ENCODE results near the gene TNFRSF21. TPM values are rescaled to one million over a fixed set of nuclear protein-coding genes. Genes with fewer than 3 reads are reported as not detected.

The TNFRSF21 gene
- total and polyA plus RNA-seq, 2 of the 8 experiments (the other 6 are each of a cell fraction or from before 2014, with no cell fraction given): 16.4 to 52.7 TPM

DNA sequence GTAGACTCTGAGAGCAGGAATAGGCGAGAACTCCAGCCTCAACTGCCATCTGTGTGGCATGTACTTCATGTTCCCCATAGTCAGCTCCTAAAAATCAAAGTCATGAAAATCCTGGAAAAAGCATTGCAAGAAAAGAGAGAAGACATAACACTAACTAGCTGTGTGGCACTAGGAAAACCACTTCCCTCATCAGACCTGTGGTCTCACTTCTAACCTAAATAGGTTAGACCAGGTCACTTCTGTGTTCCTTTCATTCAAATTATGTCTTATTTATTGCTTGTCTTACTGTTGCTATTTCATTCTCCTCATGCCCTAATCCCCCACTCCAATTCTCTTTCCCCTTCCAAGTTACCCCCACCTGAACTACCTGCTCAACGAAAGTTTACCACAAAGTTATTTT, 70.2 kb downstream of the TNFRSF21 start (continued):
- TF ChIP-seq, protein P1, sequence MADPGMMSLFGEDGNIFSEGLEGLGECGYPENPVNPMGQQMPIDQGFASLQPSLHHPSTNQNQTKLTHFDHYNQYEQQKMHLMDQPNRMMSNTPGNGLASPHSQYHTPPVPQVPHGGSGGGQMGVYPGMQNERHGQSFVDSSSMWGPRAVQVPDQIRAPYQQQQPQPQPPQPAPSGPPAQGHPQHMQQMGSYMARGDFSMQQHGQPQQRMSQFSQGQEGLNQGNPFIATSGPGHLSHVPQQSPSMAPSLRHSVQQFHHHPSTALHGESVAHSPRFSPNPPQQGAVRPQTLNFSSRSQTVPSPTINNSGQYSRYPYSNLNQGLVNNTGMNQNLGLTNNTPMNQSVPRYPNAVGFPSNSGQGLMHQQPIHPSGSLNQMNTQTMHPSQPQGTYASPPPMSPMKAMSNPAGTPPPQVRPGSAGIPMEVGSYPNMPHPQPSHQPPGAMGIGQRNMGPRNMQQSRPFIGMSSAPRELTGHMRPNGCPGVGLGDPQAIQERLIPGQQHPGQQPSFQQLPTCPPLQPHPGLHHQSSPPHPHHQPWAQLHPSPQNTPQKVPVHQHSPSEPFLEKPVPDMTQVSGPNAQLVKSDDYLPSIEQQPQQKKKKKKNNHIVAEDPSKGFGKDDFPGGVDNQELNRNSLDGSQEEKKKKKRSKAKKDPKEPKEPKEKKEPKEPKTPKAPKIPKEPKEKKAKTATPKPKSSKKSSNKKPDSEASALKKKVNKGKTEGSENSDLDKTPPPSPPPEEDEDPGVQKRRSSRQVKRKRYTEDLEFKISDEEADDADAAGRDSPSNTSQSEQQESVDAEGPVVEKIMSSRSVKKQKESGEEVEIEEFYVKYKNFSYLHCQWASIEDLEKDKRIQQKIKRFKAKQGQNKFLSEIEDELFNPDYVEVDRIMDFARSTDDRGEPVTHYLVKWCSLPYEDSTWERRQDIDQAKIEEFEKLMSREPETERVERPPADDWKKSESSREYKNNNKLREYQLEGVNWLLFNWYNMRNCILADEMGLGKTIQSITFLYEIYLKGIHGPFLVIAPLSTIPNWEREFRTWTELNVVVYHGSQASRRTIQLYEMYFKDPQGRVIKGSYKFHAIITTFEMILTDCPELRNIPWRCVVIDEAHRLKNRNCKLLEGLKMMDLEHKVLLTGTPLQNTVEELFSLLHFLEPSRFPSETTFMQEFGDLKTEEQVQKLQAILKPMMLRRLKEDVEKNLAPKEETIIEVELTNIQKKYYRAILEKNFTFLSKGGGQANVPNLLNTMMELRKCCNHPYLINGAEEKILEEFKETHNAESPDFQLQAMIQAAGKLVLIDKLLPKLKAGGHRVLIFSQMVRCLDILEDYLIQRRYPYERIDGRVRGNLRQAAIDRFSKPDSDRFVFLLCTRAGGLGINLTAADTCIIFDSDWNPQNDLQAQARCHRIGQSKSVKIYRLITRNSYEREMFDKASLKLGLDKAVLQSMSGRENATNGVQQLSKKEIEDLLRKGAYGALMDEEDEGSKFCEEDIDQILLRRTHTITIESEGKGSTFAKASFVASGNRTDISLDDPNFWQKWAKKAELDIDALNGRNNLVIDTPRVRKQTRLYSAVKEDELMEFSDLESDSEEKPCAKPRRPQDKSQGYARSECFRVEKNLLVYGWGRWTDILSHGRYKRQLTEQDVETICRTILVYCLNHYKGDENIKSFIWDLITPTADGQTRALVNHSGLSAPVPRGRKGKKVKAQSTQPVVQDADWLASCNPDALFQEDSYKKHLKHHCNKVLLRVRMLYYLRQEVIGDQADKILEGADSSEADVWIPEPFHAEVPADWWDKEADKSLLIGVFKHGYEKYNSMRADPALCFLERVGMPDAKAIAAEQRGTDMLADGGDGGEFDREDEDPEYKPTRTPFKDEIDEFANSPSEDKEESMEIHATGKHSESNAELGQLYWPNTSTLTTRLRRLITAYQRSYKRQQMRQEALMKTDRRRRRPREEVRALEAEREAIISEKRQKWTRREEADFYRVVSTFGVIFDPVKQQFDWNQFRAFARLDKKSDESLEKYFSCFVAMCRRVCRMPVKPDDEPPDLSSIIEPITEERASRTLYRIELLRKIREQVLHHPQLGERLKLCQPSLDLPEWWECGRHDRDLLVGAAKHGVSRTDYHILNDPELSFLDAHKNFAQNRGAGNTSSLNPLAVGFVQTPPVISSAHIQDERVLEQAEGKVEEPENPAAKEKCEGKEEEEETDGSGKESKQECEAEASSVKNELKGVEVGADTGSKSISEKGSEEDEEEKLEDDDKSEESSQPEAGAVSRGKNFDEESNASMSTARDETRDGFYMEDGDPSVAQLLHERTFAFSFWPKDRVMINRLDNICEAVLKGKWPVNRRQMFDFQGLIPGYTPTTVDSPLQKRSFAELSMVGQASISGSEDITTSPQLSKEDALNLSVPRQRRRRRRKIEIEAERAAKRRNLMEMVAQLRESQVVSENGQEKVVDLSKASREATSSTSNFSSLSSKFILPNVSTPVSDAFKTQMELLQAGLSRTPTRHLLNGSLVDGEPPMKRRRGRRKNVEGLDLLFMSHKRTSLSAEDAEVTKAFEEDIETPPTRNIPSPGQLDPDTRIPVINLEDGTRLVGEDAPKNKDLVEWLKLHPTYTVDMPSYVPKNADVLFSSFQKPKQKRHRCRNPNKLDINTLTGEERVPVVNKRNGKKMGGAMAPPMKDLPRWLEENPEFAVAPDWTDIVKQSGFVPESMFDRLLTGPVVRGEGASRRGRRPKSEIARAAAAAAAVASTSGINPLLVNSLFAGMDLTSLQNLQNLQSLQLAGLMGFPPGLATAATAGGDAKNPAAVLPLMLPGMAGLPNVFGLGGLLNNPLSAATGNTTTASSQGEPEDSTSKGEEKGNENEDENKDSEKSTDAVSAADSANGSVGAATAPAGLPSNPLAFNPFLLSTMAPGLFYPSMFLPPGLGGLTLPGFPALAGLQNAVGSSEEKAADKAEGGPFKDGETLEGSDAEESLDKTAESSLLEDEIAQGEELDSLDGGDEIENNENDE (IDR thresholded peaks at IDR 0.05; ENCODE audit: insufficient replicate concordance, low read length): no peak
- TF ChIP-seq EGR1 (IDR thresholded peaks at IDR 0.05; ENCODE audit: borderline replicate concordance, low read depth, low read length) (no peak), EP300 (IDR thresholded peaks at IDR 0.05; ENCODE audit: borderline replicate concordance in 1 of 2, low read depth in 2 of 2, low read length in 2 of 2) (no peak)
